Natural killer cell (primary cell): ENCODE results near the gene PSEN2. TPM values are rescaled to one million over a fixed set of nuclear protein-coding genes. Genes with fewer than 3 reads are reported as not detected.

ENCODE experiments used
- ATAC-seq, 3 donors: fragments of 150-1000 bp in 2 of 3; fragments of 200-7000 bp in 1 of 3; cut with Tn5 transposase; 1 replicate in 1 of 3; 2 replicates in 2 of 3; pipeline ENCODE4 v1.10.0; 2021; ENCODE audit warnings: mild to moderate bottlenecking in 2 of 3, moderate library complexity in 2 of 3
- DNase-seq, 2 donors: peaks; one replicate each; pipeline versions ENCODE4 v3.0.0 to v3.0.0-alpha.2; 2013 to 2021; ENCODE audit warnings: mixed read lengths in 1 of 2
- H3K27ac ChIP-seq: one replicate; pipeline ENCODE4 v1.5.1; 2013; ENCODE audit warnings: mild to moderate bottlenecking, low read length
- H3K27me3 ChIP-seq: one replicate; pipeline ENCODE4 v1.6.1; 2013; ENCODE audit warnings: low read length; ENCODE audit not compliant: control insufficient read depth, insufficient read depth
- H3K36me3 ChIP-seq: one replicate; pipeline ENCODE4 v1.6.1; 2013; ENCODE audit warnings: low read length; ENCODE audit not compliant: control insufficient read depth, insufficient read depth
- H3K4me1 ChIP-seq: one replicate; pipeline ENCODE4 v1.6.1; 2013; ENCODE audit warnings: low read length; ENCODE audit not compliant: control insufficient read depth, insufficient read depth
- H3K4me3 ChIP-seq: one replicate; pipeline ENCODE4 v1.5.1; 2013; ENCODE audit warnings: low read length
- H3K9me3 ChIP-seq: one replicate; pipeline ENCODE4 v1.6.1; 2013; ENCODE audit warnings: low read length; ENCODE audit not compliant: control insufficient read depth, insufficient read depth
- H3K27ac Mint-ChIP-seq, 2 donors: one replicate each; pipeline ENCODE4 v1.8.0; 2022; ENCODE audit warnings: mild to moderate bottlenecking in 2 of 2, mixed read lengths in 2 of 2, moderate library complexity in 1 of 2
- H3K27me3 Mint-ChIP-seq, 2 donors: one replicate each; pipeline ENCODE4 v1.8.0; 2022; ENCODE audit warnings: low read depth in 2 of 2, mixed read lengths in 2 of 2
- H3K36me3 Mint-ChIP-seq: one replicate; pipeline ENCODE4 v1.8.0; 2022; ENCODE audit warnings: mixed read lengths
- H3K4me1 Mint-ChIP-seq, 2 donors: one replicate each; pipeline ENCODE4 v1.8.0; 2022; ENCODE audit warnings: mixed read lengths in 2 of 2
- H3K4me3 Mint-ChIP-seq: one replicate; pipeline ENCODE4 v1.8.0; 2022; ENCODE audit warnings: mild to moderate bottlenecking, moderate library complexity, mixed read lengths
- H3K9me3 Mint-ChIP-seq, 2 donors: one replicate each; pipeline ENCODE4 v1.8.0; 2022; ENCODE audit warnings: mixed read lengths in 2 of 2
- WGBS: methylation state at CpG from one replicate; pipeline ENCODE4 v1.1.7; 2013; ENCODE audit warnings: missing lambda C conversion rate; ENCODE audit not compliant: insufficient coverage; 5-methylcytosine and 5-hydroxymethylcytosine counted together
- intact Hi-C: fragments of 100-400 bp; cut with micrococcal nuclease; formaldehyde crosslinking; loops from one replicate; pipeline ENCODE4 v1.14.2; 2022
- total RNA-seq, 4 donors: library from RNA; stranded (reverse); fragments of 120-200 nt in 1 of 4; gene quantifications; one replicate each; pipeline versions ENCODE4 v1.2.3 to v1.2.4, GENCODE V29; 2013 to 2022
- TF ChIP-seq, protein P1 (sequence below): fragments of 200-600 bp; IDR thresholded peaks from one replicate; pipeline ENCODE4 v1.8.0; 2022; ENCODE audit warnings: antibody characterized with exemption

The PSEN2 gene
- total RNA-seq, 3 donors from 2014 or later (not counting 1 experiment from before 2014, with no cell fraction given) = 12.6 to 22.8 (median 14.9) TPM

- no peaks in the 10 kb centered on the region for H3K27me3 ChIP-seq
These were observed 7.5 kb upstream of the PSEN2 start for GRCh38 chr1:226862890-226863289.

DNA sequence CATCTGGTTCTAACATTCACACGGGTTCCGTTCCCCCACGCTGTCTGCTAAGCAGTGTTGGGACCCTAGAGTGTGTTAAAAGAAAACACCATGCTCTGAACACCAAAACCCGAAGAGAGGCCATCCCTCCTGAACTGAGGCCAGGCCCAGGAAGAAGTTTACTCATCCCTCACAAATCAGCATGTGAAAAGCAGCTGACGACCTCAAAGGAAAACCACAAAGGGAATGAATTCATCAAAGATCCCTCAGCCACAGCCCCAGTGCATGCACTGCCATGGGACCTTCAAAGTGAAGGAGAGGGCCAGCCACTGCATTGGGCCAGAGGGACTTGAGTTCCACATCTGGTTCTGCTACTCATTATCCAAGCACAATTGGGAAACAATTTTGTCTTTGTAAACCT lies 7.0 kb upstream of the PSEN2 start:
- no peak for ATAC-seq
- H3K27ac Mint-ChIP-seq = no peak overlapping the region
- no peak overlapping the region for H3K27ac ChIP-seq

More at GRCh38 chr1:226862890-226863289, 7.5 kb upstream of the PSEN2 start:
- H3K27ac Mint-ChIP-seq = no peak overlapping the region
- no peak for ATAC-seq
- no peaks in the 10 kb centered on the region for H3K4me1 ChIP-seq
- no peaks in the 10 kb centered on the region for H3K36me3 ChIP-seq
- H3K9me3 ChIP-seq = no peaks in the 10 kb centered on the region
- no peaks in the 10 kb centered on the region for H3K4me1 Mint-ChIP-seq
- H3K4me3 Mint-ChIP-seq = no peak overlapping the region
- H3K4me3 ChIP-seq = no peak overlapping the region
- no peaks in the 10 kb centered on the region for H3K36me3 Mint-ChIP-seq
- DNase-seq = no peak
- peaks cover 4 to 13% of the 10 kb centered on the region in 2 donors for H3K27me3 Mint-ChIP-seq
- no peaks in the 10 kb centered on the region for H3K9me3 Mint-ChIP-seq
- intact Hi-C loops = no loop called here
- TF ChIP-seq, protein P1, sequence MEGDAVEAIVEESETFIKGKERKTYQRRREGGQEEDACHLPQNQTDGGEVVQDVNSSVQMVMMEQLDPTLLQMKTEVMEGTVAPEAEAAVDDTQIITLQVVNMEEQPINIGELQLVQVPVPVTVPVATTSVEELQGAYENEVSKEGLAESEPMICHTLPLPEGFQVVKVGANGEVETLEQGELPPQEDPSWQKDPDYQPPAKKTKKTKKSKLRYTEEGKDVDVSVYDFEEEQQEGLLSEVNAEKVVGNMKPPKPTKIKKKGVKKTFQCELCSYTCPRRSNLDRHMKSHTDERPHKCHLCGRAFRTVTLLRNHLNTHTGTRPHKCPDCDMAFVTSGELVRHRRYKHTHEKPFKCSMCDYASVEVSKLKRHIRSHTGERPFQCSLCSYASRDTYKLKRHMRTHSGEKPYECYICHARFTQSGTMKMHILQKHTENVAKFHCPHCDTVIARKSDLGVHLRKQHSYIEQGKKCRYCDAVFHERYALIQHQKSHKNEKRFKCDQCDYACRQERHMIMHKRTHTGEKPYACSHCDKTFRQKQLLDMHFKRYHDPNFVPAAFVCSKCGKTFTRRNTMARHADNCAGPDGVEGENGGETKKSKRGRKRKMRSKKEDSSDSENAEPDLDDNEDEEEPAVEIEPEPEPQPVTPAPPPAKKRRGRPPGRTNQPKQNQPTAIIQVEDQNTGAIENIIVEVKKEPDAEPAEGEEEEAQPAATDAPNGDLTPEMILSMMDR = no peak
- no peak overlapping the region for H3K27ac ChIP-seq

DNA sequence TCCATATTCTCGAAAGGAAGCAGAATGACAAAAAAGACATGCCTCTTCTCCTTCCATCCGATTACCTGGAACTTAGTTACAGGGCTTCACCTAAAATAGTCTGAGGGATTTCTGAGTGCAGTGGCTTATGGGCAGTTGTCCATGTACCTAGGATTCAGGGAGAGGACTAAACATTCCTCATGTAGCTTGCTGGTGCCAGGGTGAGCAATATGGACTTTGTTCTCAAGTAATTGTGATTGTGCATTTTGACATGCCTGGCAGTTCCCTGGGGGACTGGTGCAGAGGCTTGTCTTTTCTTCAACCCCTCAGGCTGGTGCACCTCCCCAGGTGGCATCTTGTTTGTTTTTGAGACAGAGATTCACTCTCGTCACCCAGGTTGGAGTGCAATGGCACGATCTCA lies 6.1 kb upstream of the PSEN2 start:
- peaks cover 4 to 13% of the 10 kb centered on the region in 2 donors for H3K27me3 Mint-ChIP-seq
- H3K9me3 Mint-ChIP-seq = no peaks in the 10 kb centered on the region
- Histone ChIP-seq H3K27me3 (no peaks in the 10 kb centered on the region), H3K4me3 (no peak overlapping the region), H3K36me3 (no peaks in the 10 kb centered on the region), H3K9me3 (no peaks in the 10 kb centered on the region), H3K4me1 (no peaks in the 10 kb centered on the region), H3K27ac (no peak overlapping the region)
- TF ChIP-seq, protein P1 = no peak
- no peak overlapping the region for H3K27ac Mint-ChIP-seq
- intact Hi-C loops = no loop called here
- no peak overlapping the region for H3K4me3 Mint-ChIP-seq
- 94% methylated on average over 4 of the region's 4 CpGs for WGBS
- H3K4me1 Mint-ChIP-seq = peaks cover 0 to under 1% of the 10 kb centered on the region in 2 donors
- ATAC-seq (no peak), DNase-seq (no peak)
- no peaks in the 10 kb centered on the region for H3K36me3 Mint-ChIP-seq

More for the DNA sequence above, 7.0 kb upstream of the PSEN2 start:
- Mint-ChIP-seq H3K27me3 (peaks cover 4 to 13% of the 10 kb centered on the region in 2 donors), H3K9me3 (no peaks in the 10 kb centered on the region), H3K4me3 (no peak overlapping the region), H3K36me3 (no peaks in the 10 kb centered on the region), H3K4me1 (no peaks in the 10 kb centered on the region)
- H3K4me1 ChIP-seq = no peaks in the 10 kb centered on the region
- no peak for DNase-seq
- no peak overlapping the region for H3K4me3 ChIP-seq
- no peaks in the 10 kb centered on the region for H3K27me3 ChIP-seq
- no peaks in the 10 kb centered on the region for H3K36me3 ChIP-seq
- TF ChIP-seq, protein P1 = no peak
- intact Hi-C loops = no loop called here
- H3K9me3 ChIP-seq = no peaks in the 10 kb centered on the region
- WGBS = 77% methylated on average over 5 of the region's 5 CpGs

GRCh38 chr1:226865590-226865989 lies 4.8 kb upstream of the PSEN2 start:
- H3K27me3 Mint-ChIP-seq = peaks cover 4 to 13% of the 10 kb centered on the region in 2 donors
- no peaks in the 10 kb centered on the region for H3K9me3 ChIP-seq
- H3K36me3 Mint-ChIP-seq = no peaks in the 10 kb centered on the region
- no peak overlapping the region for H3K4me3 ChIP-seq
- H3K4me1 ChIP-seq = peaks cover 5% of the 10 kb centered on the region
- no peaks in the 10 kb centered on the region for H3K36me3 ChIP-seq
- 77% methylated on average over 4 of the region's 4 CpGs for WGBS
- H3K27ac Mint-ChIP-seq = no peak overlapping the region
- H3K27ac ChIP-seq = no peak overlapping the region
- H3K4me3 Mint-ChIP-seq = no peak overlapping the region
- intact Hi-C loops = no loop called here
- H3K4me1 Mint-ChIP-seq = peaks cover 4 to 12% of the 10 kb centered on the region in 2 donors
- H3K27me3 ChIP-seq = no peaks in the 10 kb centered on the region
- no peaks in the 10 kb centered on the region for H3K9me3 Mint-ChIP-seq
- TF ChIP-seq, protein P1 = no peak
- ATAC-seq (no peak), DNase-seq (no peak)
